HG02981 (cell line): Measurements from ENCODE around the gene MTUS2.

Experiments
- ATAC-seq: cut with Tn5 transposase; IDR thresholded peaks from one replicate; pipeline ENCODE4 v1.9.1; 2021; ENCODE audit warnings: mild to moderate bottlenecking, moderate library complexity; ENCODE audit not compliant: unreplicated experiment

Gene MTUS2

DNA sequence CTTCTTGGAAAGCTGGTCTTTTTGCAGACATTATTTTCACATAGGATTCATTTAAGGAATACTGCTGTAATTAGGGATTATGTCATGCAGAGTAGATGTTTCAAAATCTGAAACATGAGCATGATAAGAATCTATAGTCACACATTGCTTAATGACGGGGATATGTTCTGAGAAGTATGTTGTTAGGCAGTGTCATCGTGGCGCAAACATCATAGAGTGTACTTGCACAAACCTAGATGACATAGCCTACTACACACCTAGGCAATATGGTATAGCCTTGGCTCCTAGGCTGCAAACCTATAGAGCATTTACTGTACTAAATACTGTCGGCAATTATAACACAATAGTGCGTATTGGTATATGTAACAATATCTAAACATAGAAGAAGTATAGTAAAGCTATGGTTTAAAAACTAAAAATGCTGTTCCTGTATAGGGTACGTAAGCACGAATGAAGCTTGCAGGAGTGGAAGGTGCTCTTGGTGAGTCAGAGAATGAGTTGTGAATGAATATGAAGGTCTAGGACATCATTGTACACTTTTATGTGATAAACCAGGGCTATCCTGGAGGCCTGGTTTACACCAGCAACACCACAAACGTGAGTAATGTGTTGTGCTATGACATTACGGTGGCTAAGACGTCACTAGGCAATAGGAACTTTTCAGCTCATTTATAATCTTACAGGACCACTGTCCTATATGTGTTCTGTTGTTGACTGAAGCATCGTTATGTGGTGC is 283.1 kb downstream of the MTUS2 start:
- ATAC-seq = no peak

DNA sequence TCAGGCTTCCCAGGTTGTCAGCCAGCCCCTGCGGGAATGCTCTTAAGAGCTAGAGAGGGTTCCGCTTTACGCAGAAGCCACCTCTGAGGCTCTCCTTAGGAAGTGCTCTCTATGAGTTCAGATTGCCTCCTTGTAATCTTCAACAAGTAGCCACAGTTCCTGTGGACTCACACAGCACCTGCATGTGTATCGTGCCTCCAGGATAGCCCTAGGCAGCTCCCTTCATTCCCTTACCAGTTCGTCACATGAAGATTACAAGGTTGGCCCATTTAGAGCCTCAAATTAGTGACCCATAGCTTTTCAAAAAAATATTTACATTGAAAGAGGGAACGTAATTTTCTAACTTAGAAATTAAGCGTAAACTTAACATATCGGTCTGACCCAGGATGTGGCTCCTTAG is 284.3 kb downstream of the MTUS2 start:
- ATAC-seq = no peak

DNA sequence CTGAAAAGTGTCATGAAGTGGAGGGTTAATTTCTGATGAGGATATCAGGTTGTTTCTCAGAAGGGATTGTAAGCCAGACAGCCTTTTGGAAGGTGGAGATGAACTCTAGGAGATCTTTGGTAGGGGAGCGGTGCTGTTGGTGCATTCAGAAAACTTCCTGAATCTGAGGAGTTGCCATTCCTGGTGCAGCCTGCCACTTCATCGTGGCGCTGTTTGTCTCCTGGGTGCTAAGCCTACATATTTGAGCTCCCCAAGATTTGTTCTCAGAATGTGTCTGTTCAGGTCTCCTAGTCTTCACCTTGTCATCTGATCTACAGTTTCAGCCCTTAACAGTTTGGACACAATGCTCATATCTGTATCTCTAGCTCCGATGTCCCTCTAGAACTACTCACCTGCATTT is 285.6 kb downstream of the MTUS2 start:
- no peak for ATAC-seq

GRCh38 chr13:29106651-29107050 is 286.5 kb downstream of the MTUS2 start:
- ATAC-seq = no peak

- no peak for ATAC-seq
Measured at GRCh38 chr13:29108068-29108786, 288.1 kb downstream of the MTUS2 start.

DNA sequence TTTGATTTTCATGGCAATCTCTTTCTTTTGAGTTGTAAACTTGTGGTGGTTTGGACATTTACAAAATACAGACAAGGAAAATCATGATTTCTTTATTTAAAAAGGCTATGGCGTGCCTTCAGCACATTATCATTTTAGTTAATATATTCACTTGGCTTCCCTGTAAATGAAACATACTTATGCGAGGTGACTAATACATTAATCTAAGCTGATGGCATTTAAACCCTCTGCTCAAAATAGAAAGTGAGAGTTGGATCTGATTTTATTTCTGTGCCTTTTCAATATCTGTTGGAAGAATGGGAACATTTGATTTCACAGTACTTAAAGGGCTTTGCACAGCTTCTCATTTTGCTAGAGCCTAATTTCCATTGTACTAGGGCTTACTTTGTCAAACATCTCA is 289.8 kb downstream of the MTUS2 start:
- ATAC-seq = no peak

DNA sequence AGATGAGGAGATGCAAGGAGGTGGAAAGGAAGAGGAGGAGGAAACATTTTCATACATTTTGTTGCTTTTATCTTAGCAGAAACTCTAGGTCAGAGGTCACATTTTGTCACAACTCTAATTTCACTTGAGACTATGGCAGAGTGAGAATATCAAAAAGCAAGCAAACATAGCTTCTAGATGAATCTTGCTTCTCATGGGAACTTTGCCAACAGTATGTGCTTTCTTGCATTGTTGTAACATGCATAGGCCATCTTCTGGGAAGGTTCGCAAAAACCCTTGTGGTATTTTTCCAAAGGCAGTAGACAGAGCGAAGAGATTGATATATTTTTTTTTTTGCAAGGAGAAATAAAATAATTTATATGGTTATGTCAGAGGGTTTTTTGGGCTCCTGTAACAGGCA is 291.3 kb downstream of the MTUS2 start:
- ATAC-seq = no peak

GRCh38 chr13:29115842-29116241 is 295.7 kb downstream of the MTUS2 start:
- ATAC-seq = no peak

GRCh38 chr13:29117663-29118062 is 297.5 kb downstream of the MTUS2 start:
- ATAC-seq = no peak

GRCh38 chr13:29118471-29118870 is 298.3 kb downstream of the MTUS2 start:
- no peak for ATAC-seq

DNA sequence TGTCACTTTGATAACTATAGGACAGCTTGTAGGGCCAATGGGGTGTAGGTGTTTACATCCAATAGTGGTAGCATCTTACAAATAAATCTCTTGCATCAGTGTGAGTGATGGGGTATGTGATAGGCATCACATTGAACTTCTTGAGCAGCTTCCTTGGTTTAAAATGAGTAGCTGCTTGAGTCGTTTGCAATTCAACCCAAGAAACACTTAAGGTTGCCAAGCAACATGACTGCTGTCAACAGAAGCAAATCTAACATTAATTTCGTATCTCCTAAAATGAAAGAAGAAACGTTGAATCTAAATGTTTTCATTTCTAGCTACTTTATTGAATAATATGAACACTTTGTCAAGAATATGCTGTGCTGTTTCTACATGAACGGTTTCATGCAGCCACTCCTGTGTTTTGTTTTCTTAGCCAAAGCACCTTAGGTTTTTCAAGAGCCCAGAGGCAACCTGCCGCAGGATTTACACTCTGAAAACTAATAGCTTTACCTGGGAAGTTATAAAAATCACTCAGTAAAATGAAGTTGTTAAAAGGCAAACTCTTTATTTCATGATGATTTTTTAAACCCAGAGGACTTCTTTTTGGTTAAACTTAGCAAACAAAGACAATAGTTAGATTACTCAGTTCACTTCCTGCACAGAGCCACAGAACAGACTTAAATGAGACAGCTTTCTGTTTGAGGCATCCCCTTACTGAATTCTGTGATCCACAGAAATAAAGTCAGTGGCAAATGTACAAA is 305.2 kb downstream of the MTUS2 start:
- ATAC-seq = peak; percentile 49

DNA sequence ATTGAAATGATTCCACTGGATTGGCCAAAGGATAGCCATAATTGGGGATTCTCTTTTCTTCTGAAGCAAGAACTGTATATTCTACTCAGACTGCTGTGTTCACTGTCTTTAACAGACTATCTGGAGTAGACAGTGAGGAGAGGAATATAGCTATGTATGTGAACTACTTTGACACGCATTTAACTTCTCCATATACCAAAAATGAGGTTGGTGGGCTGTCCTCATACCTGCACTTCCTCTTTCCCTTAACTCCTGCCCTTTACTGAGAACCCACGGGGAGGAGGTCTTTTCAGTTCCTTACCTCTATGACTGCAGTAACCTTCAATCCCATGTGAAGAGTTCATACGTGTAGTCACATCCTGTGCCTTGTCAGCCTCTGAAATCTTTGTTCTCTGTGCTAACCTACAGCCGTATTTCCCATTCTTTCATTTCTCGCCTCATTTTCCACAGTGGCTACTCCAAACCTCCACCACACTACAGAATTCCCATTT is 305.8 kb downstream of the MTUS2 start:
- peak; percentile 69 for ATAC-seq

GRCh38 chr13:29129616-29130015 is 309.5 kb downstream of the MTUS2 start:
- ATAC-seq = no peak

DNA sequence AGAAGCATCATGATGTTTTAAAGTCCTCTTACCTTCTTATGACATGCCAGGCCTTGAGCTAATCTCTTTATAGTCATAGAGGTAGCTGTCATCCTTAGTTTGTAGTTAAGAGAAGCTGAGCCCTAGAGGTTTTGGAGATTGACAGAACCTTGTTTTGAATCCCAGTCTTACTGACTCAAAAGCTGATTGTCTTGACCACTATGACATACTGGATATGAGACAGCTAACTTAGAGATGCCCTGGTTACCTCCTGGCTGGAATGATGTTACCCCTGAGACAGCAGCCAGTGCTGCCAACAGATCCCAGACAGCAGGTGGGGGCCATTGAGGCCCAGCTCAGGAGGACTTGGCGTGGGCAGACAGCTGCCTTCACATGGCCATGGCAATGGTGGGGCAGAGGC is 311.0 kb downstream of the MTUS2 start:
- ATAC-seq = no peak

DNA sequence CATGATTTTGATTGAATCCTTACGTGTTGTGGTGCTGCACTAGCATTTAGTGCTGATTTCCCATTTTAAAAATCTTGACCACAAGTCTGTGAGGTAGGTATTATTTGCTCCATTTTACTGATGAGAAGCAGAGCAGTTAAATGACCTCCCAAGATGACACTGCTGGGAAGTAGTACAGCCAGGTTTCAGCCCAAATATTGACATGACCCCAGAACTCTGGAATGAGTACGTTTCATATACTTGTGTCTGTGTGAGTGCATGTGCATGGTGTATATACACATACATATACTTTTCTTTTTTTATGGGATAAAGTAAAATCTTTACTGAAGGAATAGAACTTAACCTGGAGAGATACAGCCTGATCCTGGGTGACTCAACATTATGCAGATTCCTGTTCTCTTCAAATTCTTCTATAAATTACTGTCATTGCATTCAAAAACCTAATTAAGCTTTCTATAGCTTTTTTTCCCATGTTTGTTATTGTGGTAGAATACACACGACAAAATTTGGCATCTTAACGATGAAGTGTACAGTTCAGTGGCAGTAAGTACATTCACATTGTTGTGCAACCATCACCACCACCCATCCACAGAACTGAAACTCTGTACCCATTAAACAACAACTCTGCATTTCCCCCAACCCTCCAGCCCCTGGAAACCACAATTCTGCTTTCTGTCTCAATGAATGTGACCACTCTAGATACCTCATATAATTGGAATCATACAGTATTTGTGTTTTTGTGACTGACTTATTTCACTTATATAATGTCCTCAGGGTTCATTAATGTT is 311.9 kb downstream of the MTUS2 start:
- ATAC-seq = no peak

DNA sequence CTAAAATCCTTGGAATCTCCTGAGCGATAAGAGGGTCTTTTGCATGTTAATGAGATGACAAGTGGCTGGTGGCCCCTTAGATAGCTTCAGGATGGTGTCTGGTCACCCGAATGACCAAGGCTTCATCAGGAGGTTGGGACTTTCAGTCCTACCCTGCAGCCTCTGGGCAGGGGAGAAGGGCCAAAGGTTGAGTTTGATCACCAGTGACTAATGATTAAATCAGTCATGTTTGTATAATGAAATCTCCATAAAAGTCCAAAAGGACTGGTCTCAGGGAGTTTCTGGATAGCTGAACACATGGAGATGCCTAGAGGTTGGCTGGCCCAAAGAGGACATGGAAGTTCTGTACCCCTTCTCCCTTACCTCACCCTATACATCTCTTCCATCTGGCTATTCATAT is 316.2 kb downstream of the MTUS2 start:
- ATAC-seq = no peak

- ATAC-seq = no peak
Measured at GRCh38 chr13:29137016-29137415, 316.9 kb downstream of the MTUS2 start.

DNA sequence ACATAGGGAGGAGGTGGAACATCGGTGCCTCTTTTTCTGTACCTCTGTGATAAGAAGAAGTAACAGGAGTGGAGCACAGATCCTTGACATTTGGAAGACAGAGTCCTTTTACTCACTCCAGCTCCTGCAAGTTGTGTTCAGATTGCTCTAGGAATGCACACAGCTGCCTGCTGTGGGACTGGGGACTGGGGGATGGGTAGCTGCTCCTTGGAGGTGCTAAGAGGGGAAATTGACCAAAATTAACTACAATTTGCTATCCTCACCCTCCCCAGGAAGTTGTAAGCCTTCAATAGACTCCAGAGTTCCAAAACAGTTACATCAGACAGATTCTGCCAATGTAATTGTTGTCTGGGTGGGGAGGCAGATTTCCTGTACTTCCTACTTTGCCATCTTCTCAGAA is 317.9 kb downstream of the MTUS2 start:
- ATAC-seq = no peak

- no peak for ATAC-seq
Measured at GRCh38 chr13:29140277-29140676, 320.1 kb downstream of the MTUS2 start.

DNA sequence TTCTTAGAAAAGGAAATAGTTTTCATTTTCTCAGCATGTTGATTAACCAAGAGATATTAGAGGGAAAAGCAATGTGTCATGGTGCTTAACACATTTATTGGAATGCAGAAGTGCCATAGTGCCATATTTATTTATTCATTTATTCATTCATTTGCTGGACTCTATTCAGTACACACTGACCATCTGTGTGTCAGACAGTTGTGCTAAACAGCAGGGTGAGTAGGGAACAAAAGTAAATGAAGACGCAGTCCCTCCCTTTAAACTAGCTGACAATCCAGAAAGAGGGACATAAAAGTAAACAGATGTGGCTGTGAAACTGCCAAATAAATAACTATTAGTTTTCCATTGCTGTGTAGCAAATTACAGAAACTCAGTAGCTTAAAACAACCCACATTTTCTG is 323.7 kb downstream of the MTUS2 start:
- ATAC-seq = no peak

- ATAC-seq = no peak
Measured at GRCh38 chr13:29154390-29154789, 334.3 kb downstream of the MTUS2 start.
